OCI-LY7 (cell line): ENCODE measurements around the gene SNRPD1.

ENCODE experiments used
- EZH2phosphoT487 ChIP-seq: fragments of 200-600 bp; sonication (generic); IDR thresholded peaks from 2 replicates; pipeline ENCODE4 v1.6.1; 2018; ENCODE audit warnings: low read depth, borderline replicate concordance, mild to moderate bottlenecking, mixed run types, antibody characterized with exemption, low read length, moderate library complexity, mixed read lengths
- TF ChIP-seq, protein P1 (sequence below): fragments of 200-600 bp; sonication (generic); conservative IDR thresholded peaks from 2 replicates; pipeline ENCODE4 v1.5.1; 2014; ENCODE audit warnings: mild to moderate bottlenecking, antibody characterized with exemption, low read length, moderate library complexity, mixed read lengths

DNA sequence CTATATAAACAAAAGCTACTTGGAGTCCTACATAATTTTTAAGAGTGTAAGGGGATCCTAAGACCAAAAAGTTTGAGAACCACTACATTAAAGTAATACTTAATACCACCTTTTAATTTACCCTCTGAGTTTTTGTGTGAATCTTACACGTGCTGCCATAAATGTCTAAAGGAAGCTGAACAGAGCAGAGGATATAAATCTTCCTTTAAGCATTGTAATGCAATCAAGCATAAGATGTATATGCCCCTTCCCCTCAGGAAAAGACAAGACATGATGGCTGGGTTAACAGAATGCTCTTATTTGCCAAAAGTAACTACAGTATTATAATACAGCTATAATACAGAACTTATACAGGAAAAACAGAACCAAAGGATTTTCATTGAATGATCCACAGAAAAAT is 14.5 kb upstream of the SNRPD1 start:
- no peak for TF ChIP-seq EZH2phosphoT487
- TF ChIP-seq, protein P1, sequence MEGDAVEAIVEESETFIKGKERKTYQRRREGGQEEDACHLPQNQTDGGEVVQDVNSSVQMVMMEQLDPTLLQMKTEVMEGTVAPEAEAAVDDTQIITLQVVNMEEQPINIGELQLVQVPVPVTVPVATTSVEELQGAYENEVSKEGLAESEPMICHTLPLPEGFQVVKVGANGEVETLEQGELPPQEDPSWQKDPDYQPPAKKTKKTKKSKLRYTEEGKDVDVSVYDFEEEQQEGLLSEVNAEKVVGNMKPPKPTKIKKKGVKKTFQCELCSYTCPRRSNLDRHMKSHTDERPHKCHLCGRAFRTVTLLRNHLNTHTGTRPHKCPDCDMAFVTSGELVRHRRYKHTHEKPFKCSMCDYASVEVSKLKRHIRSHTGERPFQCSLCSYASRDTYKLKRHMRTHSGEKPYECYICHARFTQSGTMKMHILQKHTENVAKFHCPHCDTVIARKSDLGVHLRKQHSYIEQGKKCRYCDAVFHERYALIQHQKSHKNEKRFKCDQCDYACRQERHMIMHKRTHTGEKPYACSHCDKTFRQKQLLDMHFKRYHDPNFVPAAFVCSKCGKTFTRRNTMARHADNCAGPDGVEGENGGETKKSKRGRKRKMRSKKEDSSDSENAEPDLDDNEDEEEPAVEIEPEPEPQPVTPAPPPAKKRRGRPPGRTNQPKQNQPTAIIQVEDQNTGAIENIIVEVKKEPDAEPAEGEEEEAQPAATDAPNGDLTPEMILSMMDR: no peak
